Measurements from ENCODE around the gene BBIP1. TPM values are rescaled to one million over a fixed set of nuclear protein-coding genes. Genes with fewer than 3 reads are reported as not detected.
A peak's percentile ranks its signal among the peaks of the same experiment; 100 is the strongest.

The BBIP1 gene
- total RNA-seq, 1 experiment from 2014 or later = 23.5 TPM

GRCh38 chr10:110900983-110901382 is 18.0 kb downstream of the BBIP1 start:
- in situ Hi-C loops (cut with HindIII; ENCODE audit: low pct_unique_long_range_greater_than_20kb, low sequenced_read_pairs) = no loop called here

GRCh38 chr10:110898391-110898790 is 20.6 kb downstream of the BBIP1 start:
- no peak for DNase-seq (ENCODE audit: low read depth, low spot score)
- in situ Hi-C loops (cut with HindIII; ENCODE audit: low pct_unique_long_range_greater_than_20kb, low sequenced_read_pairs) = no loop called here

More at GRCh38 chr10:110900983-110901382, 18.0 kb downstream of the BBIP1 start:
- no peak for DNase-seq (ENCODE audit: low read depth, low spot score)

GRCh38 chr10:110897184-110897583 is 21.8 kb downstream of the BBIP1 start:
- DNase-seq (ENCODE audit: low read depth, low spot score) = peak; percentile 7
- in situ Hi-C loops (cut with HindIII; ENCODE audit: low pct_unique_long_range_greater_than_20kb, low sequenced_read_pairs) = no loop called here

DNA sequence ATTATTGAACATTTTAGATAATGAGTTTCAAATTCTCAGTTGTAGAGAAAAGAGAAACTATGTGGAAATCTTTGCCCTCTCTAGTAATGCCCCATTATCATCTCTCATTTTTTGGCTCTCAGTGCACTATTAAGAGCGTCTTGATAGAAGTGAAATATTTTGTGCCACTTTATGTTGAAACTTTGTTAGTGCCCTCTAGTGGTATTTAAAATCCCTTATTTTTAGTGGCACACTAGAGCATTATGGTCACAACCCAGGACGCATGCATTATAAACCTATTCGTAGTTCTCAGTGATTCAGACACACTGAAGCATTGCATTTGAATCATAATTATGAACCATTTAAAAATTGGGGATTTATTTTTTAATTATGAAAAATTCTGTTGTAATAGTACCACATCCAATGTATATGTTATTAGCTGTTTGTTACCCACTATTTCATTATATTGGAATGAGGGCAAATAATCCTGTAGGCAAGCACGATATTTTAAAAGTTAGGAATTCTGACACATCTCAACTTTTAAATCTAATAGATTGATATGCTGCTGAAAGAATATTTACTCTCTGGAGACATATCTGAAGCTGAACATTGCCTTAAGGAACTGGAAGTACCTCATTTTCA is 25.3 kb downstream of the BBIP1 start:
- peak; percentile 67 for DNase-seq (ENCODE audit: low read depth, low spot score)
- in situ Hi-C loops (cut with HindIII; ENCODE audit: low pct_unique_long_range_greater_than_20kb, low sequenced_read_pairs) = no loop called here

DNA sequence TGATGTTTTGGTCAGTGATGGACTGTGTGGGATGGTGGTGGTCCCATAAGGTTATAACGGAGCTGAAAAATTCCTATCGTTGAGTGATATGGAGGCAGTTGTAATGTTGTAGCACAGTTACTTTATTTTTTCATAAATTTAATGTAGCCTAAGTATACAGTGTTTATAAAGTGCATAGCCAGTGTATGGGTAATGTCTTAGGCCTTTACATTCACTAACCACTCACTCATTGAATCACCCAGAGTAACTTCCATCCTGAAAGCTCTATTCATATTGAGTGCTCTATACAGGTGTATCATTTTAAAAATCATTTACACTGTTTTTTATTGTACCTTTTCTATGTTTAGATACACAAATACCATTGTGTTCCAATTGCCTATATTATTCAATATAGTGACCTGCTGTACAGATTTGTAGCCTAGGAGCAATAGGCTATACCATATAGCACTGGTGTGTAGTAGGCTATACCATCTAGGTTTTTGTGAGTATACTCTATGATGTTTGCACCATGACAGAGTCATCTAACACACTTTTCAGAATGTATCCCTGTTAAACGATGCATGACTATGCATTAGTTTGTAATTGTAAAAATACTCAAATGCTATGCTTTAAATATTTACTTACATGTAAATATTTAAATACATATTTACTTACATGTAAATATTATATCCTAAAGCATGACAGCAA is 26.2 kb downstream of the BBIP1 start:
- DNase-seq (ENCODE audit: low read depth, low spot score) = no peak
- in situ Hi-C loops (cut with HindIII; ENCODE audit: low pct_unique_long_range_greater_than_20kb, low sequenced_read_pairs) = no loop called here

DNA sequence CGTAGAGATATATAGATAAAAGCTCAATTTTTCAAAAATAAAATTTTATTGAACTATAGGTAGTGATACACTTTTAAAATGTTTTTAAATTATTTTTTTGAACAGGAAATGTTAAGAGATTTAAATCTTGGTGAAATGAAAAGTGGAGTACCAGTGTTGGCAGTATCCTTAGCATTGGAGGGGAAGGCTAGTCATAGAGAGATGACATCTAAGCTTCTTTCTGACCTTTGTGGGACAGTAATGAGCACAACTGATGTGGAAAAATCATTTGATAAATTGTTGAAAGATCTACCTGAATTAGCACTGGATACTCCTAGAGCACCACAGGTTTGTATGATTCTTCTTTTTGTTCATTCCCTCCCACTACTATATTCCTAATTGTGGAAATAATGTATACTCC is 31.4 kb downstream of the BBIP1 start:
- in situ Hi-C loops (cut with HindIII; ENCODE audit: low pct_unique_long_range_greater_than_20kb, low sequenced_read_pairs) = no loop called here
- no peak for DNase-seq (ENCODE audit: low read depth, low spot score)

GRCh38 chr10:110885932-110886674 is 32.9 kb downstream of the BBIP1 start:
- in situ Hi-C loops (cut with HindIII; ENCODE audit: low pct_unique_long_range_greater_than_20kb, low sequenced_read_pairs) = no loop called here
- no peak for DNase-seq (ENCODE audit: low read depth, low spot score)

DNA sequence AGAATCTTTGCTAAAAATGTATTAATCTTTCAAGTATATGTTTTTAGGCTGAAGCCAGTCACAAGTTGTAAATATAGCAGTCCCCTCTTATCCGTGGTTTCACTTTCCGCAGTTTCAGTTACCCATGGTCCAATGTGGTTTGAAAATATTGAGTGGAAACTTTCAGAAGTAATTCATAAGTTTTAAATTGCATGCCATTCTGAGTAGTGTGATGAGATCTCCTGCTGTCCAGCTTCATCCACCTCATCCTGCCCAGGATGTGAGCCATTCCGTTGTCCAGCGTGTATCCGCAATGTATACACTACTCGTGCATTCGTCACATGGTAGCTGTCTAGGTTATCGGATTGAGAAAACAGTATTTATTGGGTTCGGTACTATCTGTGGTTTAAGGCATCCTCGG is 35.1 kb downstream of the BBIP1 start:
- DNase-seq (ENCODE audit: low read depth, low spot score) = no peak
- in situ Hi-C loops (cut with HindIII; ENCODE audit: low pct_unique_long_range_greater_than_20kb, low sequenced_read_pairs) = no loop called here

GRCh38 chr10:110881905-110882304 is 37.1 kb downstream of the BBIP1 start:
- DNase-seq (ENCODE audit: low read depth, low spot score) = no peak
- in situ Hi-C loops (cut with HindIII; ENCODE audit: low pct_unique_long_range_greater_than_20kb, low sequenced_read_pairs) = no loop called here

DNA sequence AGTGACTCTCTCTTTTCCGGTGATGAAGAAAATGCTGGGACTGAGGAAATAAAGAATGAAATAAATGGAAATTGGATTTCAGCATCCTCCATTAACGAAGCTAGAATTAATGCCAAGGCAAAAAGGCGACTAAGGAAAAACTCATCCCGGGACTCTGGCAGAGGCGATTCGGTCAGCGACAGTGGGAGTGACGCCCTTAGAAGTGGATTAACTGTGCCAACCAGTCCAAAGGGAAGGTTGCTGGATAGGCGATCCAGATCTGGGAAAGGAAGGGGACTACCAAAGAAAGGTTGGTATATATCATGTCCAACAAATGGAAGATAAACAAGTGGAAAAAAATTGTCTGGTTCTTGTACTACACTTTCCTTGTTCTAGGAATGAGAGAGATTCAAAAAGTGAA is 37.7 kb downstream of the BBIP1 start:
- in situ Hi-C loops (cut with HindIII; ENCODE audit: low pct_unique_long_range_greater_than_20kb, low sequenced_read_pairs) = no loop called here
- no peak for DNase-seq (ENCODE audit: low read depth, low spot score)

DNA sequence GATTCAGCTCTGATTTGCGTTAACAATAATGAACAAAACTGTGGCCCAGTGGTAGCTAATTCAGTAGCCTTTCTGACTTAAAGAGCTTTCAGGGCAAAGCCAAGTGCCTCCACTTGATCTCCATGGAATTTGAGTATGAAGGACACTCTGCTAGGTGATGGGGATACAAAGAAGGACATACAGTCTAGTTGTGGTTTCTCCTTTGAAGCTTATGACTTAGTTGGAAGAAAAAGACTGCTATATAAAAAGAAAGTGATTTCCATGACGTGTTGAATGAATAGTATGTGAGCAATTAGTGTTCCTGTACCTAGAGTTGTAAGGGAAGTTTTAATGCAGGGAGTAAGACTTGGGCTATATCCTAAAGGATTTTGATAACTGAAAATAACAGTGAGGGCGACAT is 39.0 kb downstream of the BBIP1 start:
- in situ Hi-C loops (cut with HindIII; ENCODE audit: low pct_unique_long_range_greater_than_20kb, low sequenced_read_pairs) = no loop called here
- no peak for DNase-seq (ENCODE audit: low read depth, low spot score)

DNA sequence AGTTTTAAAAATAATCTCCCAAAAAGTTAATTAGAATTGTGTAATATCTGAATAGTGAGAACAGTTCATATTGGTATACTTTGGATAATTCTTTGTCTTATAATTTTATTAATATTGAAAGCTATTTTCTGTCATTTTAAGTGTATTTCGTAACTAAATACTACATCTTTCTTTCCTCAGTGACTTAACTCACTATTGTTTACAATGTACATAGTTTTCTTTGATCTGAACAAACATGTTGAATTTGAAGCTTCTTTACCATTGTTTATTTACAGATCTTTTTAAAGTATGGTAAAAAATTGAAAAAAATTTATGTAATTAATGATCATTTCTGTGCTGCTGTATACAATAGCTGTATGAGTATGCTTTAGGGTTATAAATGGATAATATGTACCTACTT is 42.2 kb downstream of the BBIP1 start:
- in situ Hi-C loops (cut with HindIII; ENCODE audit: low pct_unique_long_range_greater_than_20kb, low sequenced_read_pairs) = no loop called here
- DNase-seq (ENCODE audit: low read depth, low spot score) = no peak

- no peak for DNase-seq (ENCODE audit: low read depth, low spot score)
- in situ Hi-C loops (cut with HindIII; ENCODE audit: low pct_unique_long_range_greater_than_20kb, low sequenced_read_pairs) = no loop called here
These were observed 43.0 kb downstream of the BBIP1 start for GRCh38 chr10:110876000-110876399.

GRCh38 chr10:110873951-110874350 is 45.0 kb downstream of the BBIP1 start:
- no peak for DNase-seq (ENCODE audit: low read depth, low spot score)
- in situ Hi-C loops (cut with HindIII; ENCODE audit: low pct_unique_long_range_greater_than_20kb, low sequenced_read_pairs) = no loop called here

GRCh38 chr10:110872984-110873923 is 45.7 kb downstream of the BBIP1 start:
- in situ Hi-C loops (cut with HindIII; ENCODE audit: low pct_unique_long_range_greater_than_20kb, low sequenced_read_pairs) = no loop called here
- no peak for DNase-seq (ENCODE audit: low read depth, low spot score)

- in situ Hi-C loops (cut with HindIII; ENCODE audit: low pct_unique_long_range_greater_than_20kb, low sequenced_read_pairs) = no loop called here
These were observed 46.6 kb downstream of the BBIP1 start for GRCh38 chr10:110872145-110872983.

More at GRCh38 chr10:110872145-110872983, 46.6 kb downstream of the BBIP1 start:
- DNase-seq (ENCODE audit: low read depth, low spot score) = peak; percentile 83

Data from SK-MEL-5 (cell line).